Adipocyte (in vitro differentiated cells): ENCODE results near the gene TCHP.
"Not testable (repeated sequence)": the region's sequence is repeated elsewhere in the genome, so short reads cannot be mapped to it uniquely, and the experiment has no call there.

Experiments
- DNase-seq: peaks from one replicate; pipeline ENCODE4 v3.0.0-alpha.2; 2015; ENCODE audit warnings: low read depth
- H3K27me3 ChIP-seq: replicated peaks from 2 replicates; pipeline ENCODE4 v1.7.0; 2013; ENCODE audit warnings: mild to moderate bottlenecking, low read length, moderate library complexity; ENCODE audit not compliant: control insufficient read depth, insufficient read depth
- H3K36me3 ChIP-seq: 2 replicates; pipeline ENCODE4 v1.7.0; 2013; ENCODE audit warnings: low read length, mild to moderate bottlenecking, moderate library complexity; ENCODE audit not compliant: control insufficient read depth, insufficient read depth, severe bottlenecking
- H3K4me1 ChIP-seq: 2 replicates; pipeline ENCODE4 v1.7.0; 2013; ENCODE audit warnings: mild to moderate bottlenecking, low read length, moderate library complexity; ENCODE audit not compliant: control insufficient read depth, insufficient read depth
- H3K4me3 ChIP-seq: 2 replicates; pipeline ENCODE4 v1.7.0; 2013; ENCODE audit warnings: mild to moderate bottlenecking, low read length, moderate library complexity
- H3K9ac ChIP-seq: 2 replicates; pipeline ENCODE4 v1.7.0; 2013; ENCODE audit warnings: mild to moderate bottlenecking, low read length, moderate library complexity
- H3K9me3 ChIP-seq: 2 replicates; pipeline ENCODE4 v1.7.0; 2013; ENCODE audit warnings: mild to moderate bottlenecking, low read length, moderate library complexity; ENCODE audit not compliant: control insufficient read depth

The TCHP gene

GRCh38 chr12:109926488-109927210 is 26.6 kb downstream of the TCHP start:
- Histone ChIP-seq H3K36me3 (peaks cover 24% of the 10 kb centered on the region), H3K4me3 (no peak overlapping the region), H3K4me1 (peaks cover 9% of the 10 kb centered on the region), H3K9ac (no peak overlapping the region), H3K9me3 (no peaks in the 10 kb centered on the region), H3K27me3 (no peaks in the 10 kb centered on the region)
- no peak for DNase-seq

GRCh38 chr12:109927622-109928021 is 27.5 kb downstream of the TCHP start:
- Histone ChIP-seq H3K27me3 (no peaks in the 10 kb centered on the region), H3K9me3 (no peaks in the 10 kb centered on the region), H3K9ac (no peak overlapping the region), H3K4me1 (peaks cover 9% of the 10 kb centered on the region), H3K4me3 (no peak overlapping the region), H3K36me3 (peaks cover 34% of the 10 kb centered on the region)
- peak; percentile 61 for DNase-seq

GRCh38 chr12:109928058-109928656 is 28.1 kb downstream of the TCHP start:
- H3K4me1 ChIP-seq: peaks cover 9% of the 10 kb centered on the region
- DNase-seq: no peak
- H3K27me3 ChIP-seq: no peaks in the 10 kb centered on the region
- H3K4me3 ChIP-seq: no peak overlapping the region
- H3K9ac ChIP-seq: no peak overlapping the region
- H3K9me3 ChIP-seq: no peaks in the 10 kb centered on the region
- H3K36me3 ChIP-seq: peaks cover 39% of the 10 kb centered on the region

- not testable (repeated sequence) for H3K9me3 ChIP-seq, DNase-seq, H3K4me1 ChIP-seq, H3K9ac ChIP-seq, H3K27me3 ChIP-seq, H3K4me3 ChIP-seq
- peaks cover 49% of the 10 kb centered on the region for H3K36me3 ChIP-seq
Measured at GRCh38 chr12:109929326-109929725, 29.3 kb downstream of the TCHP start.

GRCh38 chr12:109930028-109930800 is 30.1 kb downstream of the TCHP start:
- H3K4me1 ChIP-seq: peaks cover 9% of the 10 kb centered on the region
- peaks cover 52% of the 10 kb centered on the region for H3K36me3 ChIP-seq
- DNase-seq: no peak
- no peak overlapping the region for H3K9ac ChIP-seq
- H3K4me3 ChIP-seq: no peak overlapping the region
- no peaks in the 10 kb centered on the region for H3K27me3 ChIP-seq
- H3K9me3 ChIP-seq: no peaks in the 10 kb centered on the region

- Histone ChIP-seq H3K4me1 (peaks cover 9% of the 10 kb centered on the region), H3K4me3 (no peak overlapping the region), H3K27me3 (no peaks in the 10 kb centered on the region), H3K9ac (no peak overlapping the region), H3K36me3 (peaks cover 59% of the 10 kb centered on the region), H3K9me3 (no peaks in the 10 kb centered on the region)
- no peak for DNase-seq
Measured at GRCh38 chr12:109931143-109931542, 31.1 kb downstream of the TCHP start.

GRCh38 chr12:109932878-109933503 is 32.9 kb downstream of the TCHP start:
- Histone ChIP-seq H3K4me3 (no peak overlapping the region), H3K36me3 (peaks cover 73% of the 10 kb centered on the region), H3K9me3 (no peaks in the 10 kb centered on the region), H3K27me3 (no peaks in the 10 kb centered on the region), H3K4me1 (peaks cover 9% of the 10 kb centered on the region), H3K9ac (no peak overlapping the region)
- no peak for DNase-seq

- Histone ChIP-seq H3K4me3 (no peak overlapping the region), H3K9me3 (no peaks in the 10 kb centered on the region), H3K27me3 (no peaks in the 10 kb centered on the region), H3K4me1 (peaks cover 9% of the 10 kb centered on the region), H3K36me3 (peaks cover 83% of the 10 kb centered on the region), H3K9ac (no peak overlapping the region)
- DNase-seq: peak; percentile 28
Measured at GRCh38 chr12:109934026-109934425, 34.0 kb downstream of the TCHP start.

GRCh38 chr12:109937371-109937770 is 37.3 kb downstream of the TCHP start:
- Histone ChIP-seq H3K9ac (no peak overlapping the region), H3K27me3 (no peaks in the 10 kb centered on the region), H3K36me3 (peaks cover 71% of the 10 kb centered on the region), H3K9me3 (no peaks in the 10 kb centered on the region), H3K4me1 (no peaks in the 10 kb centered on the region), H3K4me3 (no peak overlapping the region)
- DNase-seq: no peak

GRCh38 chr12:109938947-109939346 is 38.9 kb downstream of the TCHP start:
- Histone ChIP-seq H3K9ac (no peak overlapping the region), H3K4me3 (no peak overlapping the region), H3K9me3 (no peaks in the 10 kb centered on the region), H3K27me3 (no peaks in the 10 kb centered on the region), H3K4me1 (no peaks in the 10 kb centered on the region), H3K36me3 (peaks cover 63% of the 10 kb centered on the region)
- no peak for DNase-seq

GRCh38 chr12:109939504-109939903 is 39.4 kb downstream of the TCHP start:
- Histone ChIP-seq H3K27me3 (no peaks in the 10 kb centered on the region), H3K4me3 (no peak overlapping the region), H3K9ac (no peak overlapping the region), H3K9me3 (no peaks in the 10 kb centered on the region), H3K36me3 (peaks cover 58% of the 10 kb centered on the region), H3K4me1 (no peaks in the 10 kb centered on the region)
- no peak for DNase-seq
